K562 (cell line): ENCODE data around the gene ALDH9A1. TPM values are rescaled to one million over a fixed set of nuclear protein-coding genes. Genes with fewer than 3 reads are reported as not detected.

Experiments used
- polyA plus RNA-seq, 8 experiments: library from polyadenylated mRNA; depleted of rRNA in 4 of 8; stranded (reverse) in 5 of 8; unstranded in 3 of 8; fragments of >200 nt; fragmentation: Nextera tagmentation in 2 of 8; fragmentation: Illumina TruSeq in 1 of 8; extraction: Ambion mirVana in 2 of 8; extraction: Trizol in 1 of 8; gene quantifications; 2 replicates each; pipeline versions ENCODE4 v1.2.1 to v1.2.3, GENCODE V29; 2011 to 2014; ENCODE audit warnings: inconsistent platforms in 1 of 8, missing spikeins in 1 of 8
- total RNA-seq, 7 experiments: library from RNA; depleted of rRNA in 6 of 7; stranded (reverse); fragments of >200 nt in 6 of 7; fragmentation: Illumina TruSeq in 2 of 7; extraction: Trizol in 2 of 7; gene quantifications; 2 replicates each; pipeline versions ENCODE4 v1.2.1 to v1.2.3, GENCODE V29; 2011 to 2021; ENCODE audit warnings: low replicate concordance in 1 of 7

The ALDH9A1 gene
- total and polyA plus RNA-seq, 9 of the 15 experiments (the other 6 are each of a cell fraction or from before 2014, with no cell fraction given), result 26.5 to 54.3 (median 39.2) TPM

Other genes starting within 250 kb of the ALDH9A1 start
- not detected in 2 replicates for gene LRRC52, start 154.6 kb downstream of the ALDH9A1 start, total RNA-seq (2014; rRNA removed)
- gene LRRC52, start 154.6 kb downstream of the ALDH9A1 start, total RNA-seq (2014; rRNA removed; fragmentation: Illumina TruSeq; extraction: Trizol), result not detected in 2 replicates
- gene LRRC52, start 154.6 kb downstream of the ALDH9A1 start, total RNA-seq (2015; rRNA removed; fragmentation: Illumina TruSeq; extraction: Trizol), result not detected in 2 replicates
- gene LRRC52, start 154.6 kb downstream of the ALDH9A1 start, total RNA-seq (2021), result not detected in 2 replicates
- not detected in 2 replicates for gene LRRC52, start 154.6 kb downstream of the ALDH9A1 start, polyA plus RNA-seq (2011; rRNA removed)
- gene LRRC52, start 154.6 kb downstream of the ALDH9A1 start, polyA plus RNA-seq (2014; fragmentation: Illumina TruSeq; extraction: Trizol), result not detected in 2 replicates
- not detected for gene LRRC52, start 154.6 kb downstream of the ALDH9A1 start, polyA plus RNA-seq (2014; fragmentation: Nextera tagmentation; extraction: Ambion mirVana)
- gene LRRC52, start 154.6 kb downstream of the ALDH9A1 start, polyA plus RNA-seq (2014; rRNA removed), result not detected in 2 replicates
- gene MGST3, start 67.3 kb downstream of the ALDH9A1 start, total RNA-seq (2014; rRNA removed), result 69.9 and 70.7 TPM in 2 replicates
- gene MGST3, start 67.3 kb downstream of the ALDH9A1 start, total RNA-seq (2014; rRNA removed; fragmentation: Illumina TruSeq; extraction: Trizol), result 92.8 and 95.1 TPM in 2 replicates
- gene MGST3, start 67.3 kb downstream of the ALDH9A1 start, total RNA-seq (2015; rRNA removed; fragmentation: Illumina TruSeq; extraction: Trizol), result 99.5 and 105 TPM in 2 replicates
- gene MGST3, start 67.3 kb downstream of the ALDH9A1 start, total RNA-seq (2021), result 77.0 and 82.0 TPM in 2 replicates
- gene MGST3, start 67.3 kb downstream of the ALDH9A1 start, polyA plus RNA-seq (2011; rRNA removed), result 109 and 112 TPM in 2 replicates
- 82.0 and 98.7 TPM in 2 replicates for gene MGST3, start 67.3 kb downstream of the ALDH9A1 start, polyA plus RNA-seq (2014; fragmentation: Illumina TruSeq; extraction: Trizol)
- 100 to 1,000 TPM; 255 to 287 TPM for gene MGST3, start 67.3 kb downstream of the ALDH9A1 start, polyA plus RNA-seq (2014; fragmentation: Nextera tagmentation; extraction: Ambion mirVana)
- gene MGST3, start 67.3 kb downstream of the ALDH9A1 start, polyA plus RNA-seq (2014; rRNA removed), result 121 and 157 TPM in 2 replicates
- gene TMCO1, start 70.3 kb upstream of the ALDH9A1 start, total RNA-seq (2014; rRNA removed), result 69.3 and 92.7 TPM in 2 replicates
- 175 and 184 TPM in 2 replicates for gene TMCO1, start 70.3 kb upstream of the ALDH9A1 start, total RNA-seq (2014; rRNA removed; fragmentation: Illumina TruSeq; extraction: Trizol)
- 151 and 166 TPM in 2 replicates for gene TMCO1, start 70.3 kb upstream of the ALDH9A1 start, total RNA-seq (2015; rRNA removed; fragmentation: Illumina TruSeq; extraction: Trizol)
- 142 and 163 TPM in 2 replicates for gene TMCO1, start 70.3 kb upstream of the ALDH9A1 start, total RNA-seq (2021)
- gene TMCO1, start 70.3 kb upstream of the ALDH9A1 start, polyA plus RNA-seq (2011; rRNA removed), result 230 and 276 TPM in 2 replicates
- gene TMCO1, start 70.3 kb upstream of the ALDH9A1 start, polyA plus RNA-seq (2014; fragmentation: Illumina TruSeq; extraction: Trizol), result 184 and 213 TPM in 2 replicates
- gene TMCO1, start 70.3 kb upstream of the ALDH9A1 start, polyA plus RNA-seq (2014; fragmentation: Nextera tagmentation; extraction: Ambion mirVana), result 100 to 1,000 TPM; 412 to 561 TPM
- 123 and 126 TPM in 2 replicates for gene TMCO1, start 70.3 kb upstream of the ALDH9A1 start, polyA plus RNA-seq (2014; rRNA removed)
- 145 and 159 TPM in 2 replicates for gene UCK2, start 129.1 kb upstream of the ALDH9A1 start, total RNA-seq (2014; rRNA removed)
- 59.0 and 78.5 TPM in 2 replicates for gene UCK2, start 129.1 kb upstream of the ALDH9A1 start, total RNA-seq (2014; rRNA removed; fragmentation: Illumina TruSeq; extraction: Trizol)
- gene UCK2, start 129.1 kb upstream of the ALDH9A1 start, total RNA-seq (2015; rRNA removed; fragmentation: Illumina TruSeq; extraction: Trizol), result 71.6 and 73.9 TPM in 2 replicates
- 95.9 and 98.2 TPM in 2 replicates for gene UCK2, start 129.1 kb upstream of the ALDH9A1 start, total RNA-seq (2021)
- 90.5 and 103 TPM in 2 replicates for gene UCK2, start 129.1 kb upstream of the ALDH9A1 start, polyA plus RNA-seq (2011; rRNA removed)
- gene UCK2, start 129.1 kb upstream of the ALDH9A1 start, polyA plus RNA-seq (2014; fragmentation: Illumina TruSeq; extraction: Trizol), result 95.8 and 111 TPM in 2 replicates
- 10 to 100 TPM; 84.6 to 86.7 TPM for gene UCK2, start 129.1 kb upstream of the ALDH9A1 start, polyA plus RNA-seq (2014; fragmentation: Nextera tagmentation; extraction: Ambion mirVana)
- 104 and 122 TPM in 2 replicates for gene UCK2, start 129.1 kb upstream of the ALDH9A1 start, polyA plus RNA-seq (2014; rRNA removed)